Transverse colon (tissue), 4 donors: ENCODE data around the gene ILDR1. TPM values are rescaled to one million over a fixed set of nuclear protein-coding genes. Genes with fewer than 3 reads are reported as not detected.

Experiments
- DNase-seq: peaks from one replicate; pipeline ENCODE4 v3.0.0-alpha.2; 2019
- H3K27ac ChIP-seq, 4 donors: fragments of 200-600 bp; sonication (generic); 2 replicates each; pipeline ENCODE4 v1.5.1; 2016 to 2018; ENCODE audit warnings: inconsistent platforms in 4 of 4
- H3K27me3 ChIP-seq: fragments of 200-600 bp; sonication (generic); 2 replicates; pipeline ENCODE4 v1.5.1; 2017; ENCODE audit warnings: inconsistent platforms
- H3K36me3 ChIP-seq, 4 donors: fragments of 200-600 bp; sonication (generic); 2 replicates each; pipeline ENCODE4 v1.5.1; 2017 to 2019; ENCODE audit warnings: inconsistent platforms in 4 of 4
- H3K4me1 ChIP-seq, 4 donors: fragments of 200-600 bp; sonication (generic); 2 replicates each; pipeline ENCODE4 v1.5.1; 2017 to 2020; ENCODE audit warnings: inconsistent platforms in 4 of 4
- H3K4me3 ChIP-seq, 4 donors: fragments of 200-600 bp; sonication (generic); 1 replicate in 1 of 4; 2 replicates in 3 of 4; pipeline versions ENCODE4 v1.5.1 to v1.6.1; 2017 to 2019; ENCODE audit warnings: inconsistent platforms in 4 of 4
- H3K9me3 ChIP-seq, 2 donors: fragments of 200-600 bp; sonication (generic); 2 replicates each; pipeline ENCODE4 v1.5.1; 2017 to 2019; ENCODE audit warnings: inconsistent platforms in 2 of 2
- EP300 ChIP-seq: sonication (generic); formaldehyde crosslinking; IDR thresholded peaks from one replicate; pipeline ENCODE4 v1.6.1; 2017; ENCODE audit warnings: antibody characterized with exemption, low read depth
- POLR2A ChIP-seq: fragments of 450-650 bp; IDR thresholded peaks from one replicate; pipeline ENCODE4 v1.6.1; 2016; ENCODE audit warnings: antibody characterized with exemption, mild to moderate bottlenecking, moderate library complexity
- POLR2AphosphoS5 ChIP-seq, 3 donors: sonication (generic); formaldehyde crosslinking; IDR thresholded peaks; one replicate each; pipeline ENCODE4 v1.6.1; 2016; ENCODE audit warnings: antibody characterized with exemption in 3 of 3
- WGBS, 2 donors: methylation state at CpG; one replicate each; pipeline ENCODE4 v1.1.5; 2018; ENCODE audit warnings: low coverage in 1 of 2; 5-methylcytosine and 5-hydroxymethylcytosine counted together
- in situ Hi-C, 4 donors: fragments of 200-750 bp; cut with MboI; loops; one replicate each; pipeline versions ENCODE4 v1.15.0 to v1.15.1; 2017; ENCODE audit warnings: low sequenced_read_pairs in 3 of 4, low pct_ligation_motif_present in 1 of 4, low pct_unique_long_range_greater_than_20kb in 1 of 4
- intact Hi-C: fragments of 100-400 bp; cut with DNase I; formaldehyde crosslinking; loops from one replicate; pipeline ENCODE4 v1.15.1; 2023; ENCODE audit warnings: low total_unique reads
- total RNA-seq, 4 donors: library from RNA; depleted of rRNA; stranded (reverse); fragments of >200 nt; gene quantifications; one replicate each; pipeline ENCODE4 v1.1.0, GENCODE V29; 2016
- TF ChIP-seq, protein P1 (sequence below), 5 experiments: fragments of 200-600 bp in 3 of 5; fragments of 450-650 bp in 2 of 5; sonication (generic) in 3 of 5; IDR thresholded peaks; 1 replicate in 2 of 5; 2 replicates in 3 of 5; pipeline ENCODE4 v1.5.1; 2016 to 2017; ENCODE audit warnings: antibody characterized with exemption in 5 of 5, inconsistent platforms in 3 of 5, mild to moderate bottlenecking in 2 of 5, moderate library complexity in 1 of 5

The ILDR1 gene
- total RNA-seq, 4 donors from 2014 or later, result 13.8 to 27.7 (median 21.5) TPM

DNA sequence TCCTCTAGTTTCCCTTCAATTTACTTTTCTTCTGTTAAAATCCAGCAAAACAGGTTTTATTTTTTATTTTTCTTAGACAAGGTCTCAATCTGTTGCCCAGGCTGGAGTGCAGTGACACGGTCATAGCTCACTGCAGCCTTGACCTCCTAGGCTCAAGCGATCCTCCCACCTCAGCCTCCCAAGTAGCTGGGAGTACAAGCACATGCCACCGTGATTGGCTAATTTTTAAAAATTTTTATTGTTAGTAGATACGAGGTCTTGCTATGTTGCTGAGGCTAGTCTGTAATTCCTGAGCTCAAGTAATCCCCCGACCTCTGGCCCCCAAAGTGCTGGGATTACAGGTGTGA, 41.6 kb downstream of the ILDR1 start:
- peak overlapping the region; percentile 24 to 70 (median 38) for H3K27ac ChIP-seq
- in situ Hi-C loops, result no loop called here
- intact Hi-C loops, result no loop called here
- WGBS, 2 donors, result 67 to 69% methylated on average over 5 of the region's 5 CpGs
- H3K36me3 ChIP-seq, result no peaks in the 10 kb centered on the region
- no peak for TF ChIP-seq POLR2AphosphoS5 (IDR thresholded peaks at IDR 0.05)
- no peak for TF ChIP-seq POLR2A
- no peak for TF ChIP-seq EP300
- TF ChIP-seq, protein P1, sequence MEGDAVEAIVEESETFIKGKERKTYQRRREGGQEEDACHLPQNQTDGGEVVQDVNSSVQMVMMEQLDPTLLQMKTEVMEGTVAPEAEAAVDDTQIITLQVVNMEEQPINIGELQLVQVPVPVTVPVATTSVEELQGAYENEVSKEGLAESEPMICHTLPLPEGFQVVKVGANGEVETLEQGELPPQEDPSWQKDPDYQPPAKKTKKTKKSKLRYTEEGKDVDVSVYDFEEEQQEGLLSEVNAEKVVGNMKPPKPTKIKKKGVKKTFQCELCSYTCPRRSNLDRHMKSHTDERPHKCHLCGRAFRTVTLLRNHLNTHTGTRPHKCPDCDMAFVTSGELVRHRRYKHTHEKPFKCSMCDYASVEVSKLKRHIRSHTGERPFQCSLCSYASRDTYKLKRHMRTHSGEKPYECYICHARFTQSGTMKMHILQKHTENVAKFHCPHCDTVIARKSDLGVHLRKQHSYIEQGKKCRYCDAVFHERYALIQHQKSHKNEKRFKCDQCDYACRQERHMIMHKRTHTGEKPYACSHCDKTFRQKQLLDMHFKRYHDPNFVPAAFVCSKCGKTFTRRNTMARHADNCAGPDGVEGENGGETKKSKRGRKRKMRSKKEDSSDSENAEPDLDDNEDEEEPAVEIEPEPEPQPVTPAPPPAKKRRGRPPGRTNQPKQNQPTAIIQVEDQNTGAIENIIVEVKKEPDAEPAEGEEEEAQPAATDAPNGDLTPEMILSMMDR (IDR thresholded peaks at IDR 0.05), result no peak
- H3K9me3 ChIP-seq, result peaks cover 8 to 13% of the 10 kb centered on the region in 2 donors
- no peaks in the 10 kb centered on the region for H3K27me3 ChIP-seq
- DNase-seq, result no peak
- H3K4me1 ChIP-seq, result peaks cover 0 to 16% (median 7%) of the 10 kb centered on the region in 4 donors
- H3K4me3 ChIP-seq, result no peak overlapping the region

DNA sequence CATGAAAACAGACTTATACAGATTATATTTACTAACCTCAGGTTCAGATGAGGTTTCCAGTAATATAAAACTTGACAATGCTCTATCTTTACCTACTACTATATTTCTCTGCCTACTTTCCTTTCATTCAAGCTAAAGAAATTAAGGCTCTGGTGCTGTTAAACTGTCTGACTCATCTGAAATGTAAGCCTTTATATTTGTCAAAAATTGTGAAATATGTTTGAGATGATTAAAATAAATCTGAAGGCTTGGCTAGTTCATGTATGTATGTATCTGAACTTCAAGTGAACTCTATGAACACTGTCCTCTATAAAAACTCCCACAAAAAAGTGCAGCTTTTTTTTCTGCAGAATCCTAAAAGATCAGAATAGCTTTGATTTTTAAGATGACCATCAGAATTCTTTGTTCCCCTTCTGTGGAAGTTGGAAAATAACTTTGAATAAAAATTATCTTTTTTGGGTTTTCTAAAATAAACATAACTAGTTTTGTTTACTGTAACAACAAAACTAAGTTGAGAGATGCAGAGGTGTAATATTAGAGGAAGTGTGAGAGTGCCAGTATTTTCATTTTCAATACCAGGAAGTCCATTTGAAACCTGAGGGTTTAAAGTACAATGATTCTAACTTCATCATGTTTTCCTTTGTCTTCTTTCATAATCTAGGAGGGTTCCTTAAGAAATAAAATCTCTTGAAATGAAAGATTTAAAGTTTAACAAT, 42.2 kb downstream of the ILDR1 start:
- in situ Hi-C loops (no loop called here), intact Hi-C loops (no loop called here)
- no peak overlapping the region for H3K4me3 ChIP-seq
- peak overlapping the region; percentile 24 to 70 (median 38) for H3K27ac ChIP-seq
- no peaks in the 10 kb centered on the region for H3K27me3 ChIP-seq
- DNase-seq, result no peak
- peaks cover 0 to 16% (median 7%) of the 10 kb centered on the region in 4 donors for H3K4me1 ChIP-seq
- no peaks in the 10 kb centered on the region for H3K36me3 ChIP-seq
- TF ChIP-seq POLR2AphosphoS5 (IDR thresholded peaks at IDR 0.05) (no peak), POLR2A (no peak), EP300 (no peak)
- TF ChIP-seq, protein P1 (IDR thresholded peaks at IDR 0.05), result no peak
- peaks cover 8 to 13% of the 10 kb centered on the region in 2 donors for H3K9me3 ChIP-seq

DNA sequence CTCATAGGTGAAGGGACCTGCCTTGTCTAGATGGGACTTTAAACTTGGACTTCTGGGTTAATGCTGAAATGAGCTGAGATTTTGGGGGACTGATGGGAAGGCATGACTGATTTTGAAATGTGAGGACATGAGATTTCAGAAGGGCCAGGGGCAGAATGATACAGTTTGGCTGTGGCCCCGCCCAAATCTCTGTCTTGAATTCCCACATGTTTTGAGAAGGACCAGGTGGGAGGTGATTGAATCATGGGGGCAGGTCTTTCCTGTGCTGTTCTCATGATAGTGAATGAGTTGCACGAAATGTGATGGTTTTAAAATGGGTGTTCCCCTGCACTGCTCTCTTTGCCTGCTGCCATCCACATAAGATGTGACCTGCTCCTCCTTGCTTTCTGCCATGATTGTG, 42.8 kb downstream of the ILDR1 start:
- no peaks in the 10 kb centered on the region for H3K27me3 ChIP-seq
- no peaks in the 10 kb centered on the region for H3K36me3 ChIP-seq
- H3K4me3 ChIP-seq, result no peak overlapping the region
- in situ Hi-C loops (no loop called here), intact Hi-C loops (no loop called here)
- H3K27ac ChIP-seq, result peak overlapping the region in 2 of 4 donors; percentile 48 to 70
- 85 to 88% methylated on average over 2 of the region's 2 CpGs for WGBS, 2 donors
- peaks cover 8 to 11% of the 10 kb centered on the region in 2 donors for H3K9me3 ChIP-seq
- peaks cover 0 to 16% (median 7%) of the 10 kb centered on the region in 4 donors for H3K4me1 ChIP-seq
- DNase-seq, result no peak
- TF ChIP-seq POLR2AphosphoS5 (IDR thresholded peaks at IDR 0.05), result no peak
- TF ChIP-seq POLR2A, result no peak
- TF ChIP-seq, protein P1 (IDR thresholded peaks at IDR 0.05), result no peak
- no peak for TF ChIP-seq EP300

DNA sequence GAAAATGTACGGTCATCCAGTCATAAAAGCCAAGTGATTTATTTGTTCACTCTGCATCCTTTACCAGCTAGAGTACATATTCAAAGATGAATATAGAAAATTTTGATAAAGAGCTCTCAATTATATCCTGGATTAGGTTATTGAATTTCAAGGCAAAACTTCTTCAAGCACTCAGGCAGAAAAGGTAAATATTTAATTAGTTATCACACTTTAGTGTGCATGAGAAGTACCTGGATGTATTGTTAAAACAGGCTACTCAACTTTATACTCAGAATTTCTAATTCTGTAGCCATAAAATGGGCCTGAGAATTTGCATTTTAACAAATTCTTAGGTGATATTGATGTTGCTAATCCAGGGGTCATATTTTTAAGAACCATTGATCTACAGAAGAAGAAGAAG, 45.3 kb downstream of the ILDR1 start:
- in situ Hi-C loops, result no loop called here
- H3K27ac ChIP-seq, result no peak overlapping the region
- WGBS, 2 donors, result 51 to 73% methylated on average over 1 of the region's 1 CpG

More for the DNA sequence above, 45.3 kb downstream of the ILDR1 start:
- no peaks in the 10 kb centered on the region for H3K9me3 ChIP-seq
- peaks cover 0 to 16% (median 7%) of the 10 kb centered on the region in 4 donors for H3K4me1 ChIP-seq
- no peak overlapping the region for H3K4me3 ChIP-seq
- no peaks in the 10 kb centered on the region for H3K27me3 ChIP-seq
- intact Hi-C loops, result no loop called here
- H3K36me3 ChIP-seq, result no peaks in the 10 kb centered on the region
- TF ChIP-seq POLR2AphosphoS5 (IDR thresholded peaks at IDR 0.05), result no peak
- TF ChIP-seq POLR2A, result no peak
- TF ChIP-seq EP300, result no peak
- TF ChIP-seq, protein P1 (IDR thresholded peaks at IDR 0.05), result no peak
- no peak for DNase-seq
